Ascending aorta (tissue), 2 donors: ENCODE results near the gene PLCL2. TPM values are rescaled to one million over a fixed set of nuclear protein-coding genes. Genes with fewer than 3 reads are reported as not detected.

Source experiments
- DNase-seq, 2 donors: peaks; one replicate each; pipeline ENCODE4 v3.0.0-alpha.2; 2019; ENCODE audit warnings: low spot score in 2 of 2
- H3K27ac ChIP-seq, 2 donors: fragments of 200-600 bp; sonication (generic); one replicate each; pipeline ENCODE4 v1.5.1; 2016 to 2017; ENCODE audit warnings: mild to moderate bottlenecking in 1 of 2
- H3K27me3 ChIP-seq: fragments of 200-600 bp; sonication (generic); one replicate; pipeline ENCODE4 v1.5.1; 2017
- H3K36me3 ChIP-seq, 2 donors: fragments of 200-600 bp; sonication (generic); one replicate each; pipeline ENCODE4 v1.5.1; 2016
- H3K4me1 ChIP-seq, 2 donors: fragments of 200-600 bp; sonication (generic); one replicate each; pipeline ENCODE4 v1.5.1; 2016 to 2017; ENCODE audit warnings: mild to moderate bottlenecking in 1 of 2
- H3K4me3 ChIP-seq, 2 donors: fragments of 200-600 bp; sonication (generic); one replicate each; pipeline ENCODE4 v1.5.1; 2016 to 2017; ENCODE audit warnings: mild to moderate bottlenecking in 1 of 2
- H3K9me3 ChIP-seq, 2 donors: fragments of 200-600 bp; sonication (generic); one replicate each; pipeline ENCODE4 v1.5.1; 2016
- CTCF ChIP-seq, 3 experiments: fragments of 200-600 bp in 2 of 3; fragments of 450-650 bp in 1 of 3; sonication (generic) in 2 of 3; IDR thresholded peaks; one replicate each; pipeline ENCODE4 v1.5.1; 2016 to 2019; ENCODE audit warnings: antibody characterized with exemption in 3 of 3, mild to moderate bottlenecking in 1 of 3, moderate library complexity in 1 of 3
- intact Hi-C: fragments of 100-400 bp; cut with DNase I; formaldehyde crosslinking; loops from one replicate; pipeline ENCODE4 v1.15.1; 2023
- total RNA-seq: library from RNA; depleted of rRNA; stranded (reverse); fragments of >200 nt; gene quantifications from one replicate; pipeline ENCODE4 v1.1.0, GENCODE V29; 2016

PLCL2 gene
- total RNA-seq, 1 donor from 2014 or later, result 2.9 TPM

- DNase-seq, result no peak
- intact Hi-C loops, result no loop called here
- Histone ChIP-seq H3K27me3 (no peaks in the 10 kb centered on the region), H3K9me3 (no peaks in the 10 kb centered on the region), H3K36me3 (no peaks in the 10 kb centered on the region), H3K27ac (no peak overlapping the region), H3K4me3 (no peak overlapping the region), H3K4me1 (no peaks in the 10 kb centered on the region)
- TF ChIP-seq CTCF (IDR thresholded peaks at IDR 0.05), result no peak
These were observed 97.7 kb downstream of the PLCL2 start for GRCh38 chr3:16982460-16982859.

GRCh38 chr3:16985608-16986007, 100.9 kb downstream of the PLCL2 start:
- intact Hi-C loops, result no loop called here
- H3K27me3 ChIP-seq, result no peaks in the 10 kb centered on the region
- H3K4me1 ChIP-seq, result no peaks in the 10 kb centered on the region
- DNase-seq, result no peak
- H3K4me3 ChIP-seq, result no peak overlapping the region
- TF ChIP-seq CTCF (IDR thresholded peaks at IDR 0.05), result no peak
- H3K9me3 ChIP-seq, result no peaks in the 10 kb centered on the region
- H3K27ac ChIP-seq, result no peak overlapping the region
- no peaks in the 10 kb centered on the region for H3K36me3 ChIP-seq

GRCh38 chr3:16987141-16987540, 102.4 kb downstream of the PLCL2 start:
- no peak for TF ChIP-seq CTCF (IDR thresholded peaks at IDR 0.05)
- no peak for DNase-seq
- H3K9me3 ChIP-seq, result no peaks in the 10 kb centered on the region
- no peaks in the 10 kb centered on the region for H3K4me1 ChIP-seq
- no peak overlapping the region for H3K4me3 ChIP-seq
- no peak overlapping the region for H3K27ac ChIP-seq
- H3K27me3 ChIP-seq, result no peaks in the 10 kb centered on the region
- intact Hi-C loops, result no loop called here
- H3K36me3 ChIP-seq, result no peaks in the 10 kb centered on the region

GRCh38 chr3:16990163-16990562, 105.4 kb downstream of the PLCL2 start:
- Histone ChIP-seq H3K4me1 (no peaks in the 10 kb centered on the region), H3K9me3 (no peaks in the 10 kb centered on the region), H3K27ac (no peak overlapping the region), H3K4me3 (no peak overlapping the region), H3K27me3 (no peaks in the 10 kb centered on the region), H3K36me3 (no peaks in the 10 kb centered on the region)
- no peak for DNase-seq
- intact Hi-C loops, result no loop called here
- TF ChIP-seq CTCF (IDR thresholded peaks at IDR 0.05), result no peak

GRCh38 chr3:16992198-16992597, 107.4 kb downstream of the PLCL2 start:
- Histone ChIP-seq H3K27me3 (no peaks in the 10 kb centered on the region), H3K27ac (no peak overlapping the region), H3K4me1 (no peaks in the 10 kb centered on the region), H3K9me3 (no peaks in the 10 kb centered on the region), H3K36me3 (no peaks in the 10 kb centered on the region), H3K4me3 (no peak overlapping the region)
- no peak for DNase-seq
- TF ChIP-seq CTCF (IDR thresholded peaks at IDR 0.05), result no peak
- intact Hi-C loops, result no loop called here

- Histone ChIP-seq H3K27me3 (no peaks in the 10 kb centered on the region), H3K4me1 (no peaks in the 10 kb centered on the region), H3K4me3 (no peak overlapping the region), H3K36me3 (no peaks in the 10 kb centered on the region), H3K27ac (no peak overlapping the region), H3K9me3 (no peaks in the 10 kb centered on the region)
- no peak for TF ChIP-seq CTCF (IDR thresholded peaks at IDR 0.05)
- intact Hi-C loops, result no loop called here
- no peak for DNase-seq
These were observed 108.5 kb downstream of the PLCL2 start for GRCh38 chr3:16993227-16993626.
